ENCODE measurements around the gene HDAC1.

GRCh38 chr1:32274646-32275340, 17.1 kb upstream of the HDAC1 start:
- TF ChIP-seq EZH2 (IDR thresholded peaks at IDR 0.05; ENCODE audit: insufficient read depth, poor library complexity, severe bottlenecking): no peak
- no peak for TF ChIP-seq EZH2phosphoT487 (IDR thresholded peaks at IDR 0.05; ENCODE audit: insufficient read depth, low read depth)

Data from GM23248 (cell line).